HEK293 (cell line): Measurements from ENCODE around the gene PRSS53.

ENCODE experiments used
- CTCF ChIA-PET: fragments of 350-600 bp; formaldehyde crosslinking; extraction: SDS; loops from one replicate; lab custom pipeline; 2021; ENCODE audit warnings: antibody characterized with exemption; lab: Yijun Ruan, JAX
- POLR2A ChIA-PET: fragments of 300-600 bp; formaldehyde crosslinking; extraction: SDS; loops from one replicate; lab custom pipeline; 2020; ENCODE audit warnings: antibody characterized with exemption, inconsistent platforms; lab: Yijun Ruan, JAX
- H3K27ac ChIP-seq: fragments of 200-500 bp; sonication (Bioruptor generic); 2 replicates; pipeline ENCODE4 v1.5.1; 2014; ENCODE audit warnings: low read depth, low read length, control low read depth, inconsistent platforms; ENCODE audit errors: extremely low read depth
- H3K36me3 ChIP-seq, 2 experiments: fragments of 200-500 bp in 1 of 2; sonication (Bioruptor generic) in 1 of 2; 1 replicate in 1 of 2; 2 replicates in 1 of 2; pipeline ENCODE4 v1.5.1; 2014 to 2017; ENCODE audit warnings: inconsistent platforms in 2 of 2, low read length in 2 of 2; ENCODE audit not compliant: control insufficient read depth in 2 of 2, insufficient read depth in 1 of 2
- H3K4me1 ChIP-seq: fragments of 200-500 bp; sonication (Bioruptor generic); 2 replicates; pipeline ENCODE4 v1.5.1; 2014; ENCODE audit warnings: mild to moderate bottlenecking, low read length, inconsistent platforms; ENCODE audit not compliant: control insufficient read depth, insufficient read depth
- H3K4me3 ChIP-seq: 2 replicates; pipeline ENCODE4 v1.5.1; 2011; ENCODE audit warnings: low read depth, mild to moderate bottlenecking, control low read depth, low read length, moderate library complexity
- H3K9me3 ChIP-seq: fragments of 200-500 bp; sonication (Bioruptor generic); 2 replicates; pipeline ENCODE4 v1.5.1; 2014; ENCODE audit warnings: low read depth, low read length, inconsistent platforms; ENCODE audit not compliant: control insufficient read depth, insufficient read depth
- BCL11B ChIP-seq: fragments of 450-650 bp; formaldehyde crosslinking; IDR thresholded peaks from 2 replicates; pipeline ENCODE4 v1.5.1; 2016; ENCODE audit warnings: low read depth, missing biosample characterization, missing genetic modification characterization
- FEZF1 ChIP-seq: fragments of 450-650 bp; formaldehyde crosslinking; IDR thresholded peaks from 2 replicates; pipeline ENCODE4 v1.5.1; 2016; ENCODE audit warnings: missing biosample characterization, missing genetic modification characterization
- PRDM1 ChIP-seq: fragments of 450-650 bp; formaldehyde crosslinking; IDR thresholded peaks from 2 replicates; pipeline ENCODE4; 2016; ENCODE audit warnings: missing biosample characterization, missing genetic modification characterization
- PRDM6 ChIP-seq: fragments of 450-650 bp; formaldehyde crosslinking; IDR thresholded peaks from 2 replicates; pipeline ENCODE4 v1.5.1; 2017; ENCODE audit warnings: missing biosample characterization, missing genetic modification characterization
- SALL2 ChIP-seq: fragments of 450-650 bp; formaldehyde crosslinking; IDR thresholded peaks from 2 replicates; pipeline ENCODE4 v1.5.0; 2017; ENCODE audit warnings: missing biosample characterization, mild to moderate bottlenecking, missing genetic modification characterization, borderline replicate concordance
- SETDB1 ChIP-seq: IDR thresholded peaks from one replicate; pipeline ENCODE4 v1.6.1; 2017; ENCODE audit warnings: mild to moderate bottlenecking, low read length, moderate library complexity, mixed read lengths; ENCODE audit not compliant: insufficient read length
- SP2 ChIP-seq: fragments of 450-650 bp; formaldehyde crosslinking; IDR thresholded peaks from 2 replicates; pipeline ENCODE4 v1.5.1; 2016; ENCODE audit warnings: missing biosample characterization, missing genetic modification characterization
- YY2 ChIP-seq: fragments of 450-650 bp; formaldehyde crosslinking; IDR thresholded peaks from 2 replicates; pipeline ENCODE4 v1.5.1; 2016; ENCODE audit warnings: missing biosample characterization, missing genetic modification characterization
- ZBTB21 ChIP-seq: fragments of 450-650 bp; formaldehyde crosslinking; IDR thresholded peaks from 2 replicates; pipeline ENCODE4 v1.5.1; 2017; ENCODE audit warnings: missing biosample characterization, missing genetic modification characterization
- ZIC2 ChIP-seq: fragments of 450-650 bp; formaldehyde crosslinking; IDR thresholded peaks from 2 replicates; pipeline ENCODE4 v1.5.1; 2016; ENCODE audit warnings: missing biosample characterization, missing genetic modification characterization
- ZNF132 ChIP-seq: fragments of 450-650 bp; formaldehyde crosslinking; IDR thresholded peaks from 2 replicates; pipeline ENCODE4 v1.5.1; 2017; ENCODE audit warnings: missing biosample characterization, missing genetic modification characterization, borderline replicate concordance
- ZNF16 ChIP-seq: fragments of 450-650 bp; formaldehyde crosslinking; IDR thresholded peaks from 2 replicates; pipeline ENCODE4 v1.5.1; 2016; ENCODE audit warnings: low read depth, missing biosample characterization, missing genetic modification characterization
- ZNF214 ChIP-seq: fragments of 450-650 bp; formaldehyde crosslinking; IDR thresholded peaks from 2 replicates; pipeline ENCODE4 v1.5.1; 2017; ENCODE audit warnings: missing biosample characterization, mild to moderate bottlenecking, missing genetic modification characterization, borderline replicate concordance
- ZNF23 ChIP-seq: fragments of 450-650 bp; formaldehyde crosslinking; IDR thresholded peaks from 2 replicates; pipeline ENCODE4 v1.5.1; 2016; ENCODE audit warnings: missing biosample characterization, missing genetic modification characterization, borderline replicate concordance
- ZNF266 ChIP-seq: fragments of 450-650 bp; formaldehyde crosslinking; IDR thresholded peaks from 2 replicates; pipeline ENCODE4 v1.5.1; 2016; ENCODE audit warnings: missing biosample characterization, missing genetic modification characterization, low read depth
- ZNF341 ChIP-seq: fragments of 450-650 bp; formaldehyde crosslinking; IDR thresholded peaks from 2 replicates; pipeline ENCODE4; 2016; ENCODE audit warnings: low read depth, missing biosample characterization, missing genetic modification characterization
- ZNF354C ChIP-seq: fragments of 450-650 bp; formaldehyde crosslinking; IDR thresholded peaks from 2 replicates; pipeline ENCODE4 v1.5.1; 2016; ENCODE audit warnings: missing biosample characterization, missing genetic modification characterization, low read depth, borderline replicate concordance
- ZNF433 ChIP-seq: fragments of 450-650 bp; formaldehyde crosslinking; IDR thresholded peaks from 2 replicates; pipeline ENCODE4 v1.5.1; 2016; ENCODE audit warnings: missing biosample characterization, missing genetic modification characterization, low read depth
- ZNF488 ChIP-seq: fragments of 450-650 bp; formaldehyde crosslinking; IDR thresholded peaks from 2 replicates; pipeline ENCODE4 v1.5.1; 2016; ENCODE audit warnings: missing biosample characterization, missing genetic modification characterization
- ZNF585B ChIP-seq: fragments of 450-650 bp; formaldehyde crosslinking; IDR thresholded peaks from 2 replicates; pipeline ENCODE4 v1.5.1; 2016; ENCODE audit warnings: missing biosample characterization, missing genetic modification characterization
- ZNF624 ChIP-seq: fragments of 450-650 bp; formaldehyde crosslinking; IDR thresholded peaks from 2 replicates; pipeline ENCODE4 v1.5.1; 2017; ENCODE audit warnings: missing biosample characterization, missing genetic modification characterization
- ZNF626 ChIP-seq: fragments of 450-650 bp; sonication (Bioruptor Pico); formaldehyde crosslinking; IDR thresholded peaks from 2 replicates; pipeline ENCODE4 v1.5.1; 2018; ENCODE audit warnings: missing biosample characterization, missing genetic modification characterization, inconsistent platforms
- ZNF654 ChIP-seq: fragments of 450-650 bp; formaldehyde crosslinking; IDR thresholded peaks from 2 replicates; pipeline ENCODE4 v1.5.1; 2016; ENCODE audit warnings: low read depth, missing biosample characterization, missing genetic modification characterization
- ZNF776 ChIP-seq: fragments of 450-650 bp; formaldehyde crosslinking; IDR thresholded peaks from 2 replicates; pipeline ENCODE4 v1.5.0; 2017; ENCODE audit warnings: missing biosample characterization, missing genetic modification characterization, borderline replicate concordance
- ZNF830 ChIP-seq: fragments of 450-650 bp; IDR thresholded peaks from 2 replicates; pipeline ENCODE4 v1.5.0; 2018; ENCODE audit warnings: missing biosample characterization, missing genetic modification characterization, low read depth, mild to moderate bottlenecking, moderate library complexity
- TF ChIP-seq, protein P1 (sequence below): fragments of 450-650 bp; formaldehyde crosslinking; IDR thresholded peaks from 2 replicates; pipeline ENCODE4 v1.5.1; 2016; ENCODE audit warnings: missing biosample characterization, missing genetic modification characterization
- TF ChIP-seq, protein P2 (sequence below): fragments of 450-650 bp; formaldehyde crosslinking; conservative IDR thresholded peaks from 2 replicates; pipeline ENCODE4 v1.5.1; 2016; ENCODE audit warnings: low read depth, missing biosample characterization, missing genetic modification characterization
- TF ChIP-seq, protein P3 (sequence below): fragments of 450-650 bp; IDR thresholded peaks from 2 replicates; pipeline ENCODE4 v1.5.1; 2018; ENCODE audit warnings: missing biosample characterization, mild to moderate bottlenecking, missing genetic modification characterization
- TF ChIP-seq, protein P4 (sequence below): fragments of 450-650 bp; formaldehyde crosslinking; IDR thresholded peaks from 2 replicates; pipeline ENCODE4 v1.5.1; 2016; ENCODE audit warnings: missing biosample characterization, missing genetic modification characterization

PRSS53 gene

GRCh38 chr16:31094424-31095120 lies 5.8 kb upstream of the PRSS53 start, which contains the start of gene VKORC1:
VKORC1 (minus strand) TSS chr16:31094797; CDS start chr16:31094729, 68 bp downstream.
- Histone ChIP-seq H3K4me1 (peaks cover 3% of the 10 kb centered on the region; the same call in 1 of the 2 replicates), H3K27ac (peak within 1 kb of the TSS; percentile 85), H3K9me3 (no peaks in the 10 kb centered on the region), H3K36me3 (peaks cover 0 to 22% of the 10 kb centered on the region in 2 experiments; a peak in 2 of 3 replicates), H3K4me3 (peak within 1 kb of the TSS; percentile 79)
- POLR2A ChIA-PET, result interaction anchor here (0.7 to 4.0 kb wide), 5 partner anchors 10 to 85 kb away, joined by 3 to 26 read pairs (median 7); partner anchors contain the start of genes FUS, ZNF646 and ZNF668
- CTCF ChIA-PET, result interaction anchor here (0.7 to 1.2 kb wide), 3 partner anchors 23 to 269 kb away, joined by 3 to 4 read pairs (median 3); no protein-coding TSS in a partner anchor
- TF ChIP-seq ZNF433 (tag by site-specific recombination) (no peak), ZNF654 (tag by site-specific recombination) (no peak; the same call in 1 of the 2 replicates), PRDM6 (tag by site-specific recombination) (no peak), ZNF488 (no peak), PRDM1 (tag by site-specific recombination) (no peak), ZNF341 (tag by site-specific recombination) (peak; percentile 100), YY2 (peak; percentile 3; the same call in 1 of the 2 replicates), FEZF1 (peak; percentile 52; the same call in 1 of the 2 replicates), ZNF624 (tag by site-specific recombination) (no peak), ZBTB21 (tag by site-specific recombination) (no peak), ZNF23 (tag by site-specific recombination) (no peak), ZNF776 (tag by site-specific recombination) (no peak), SETDB1 (no peak), ZNF626 (tag by site-specific recombination) (no peak), ZNF132 (no peak), ZNF354C (tag by site-specific recombination) (no peak), SALL2 (tag by site-specific recombination) (no peak), ZNF830 (tag by site-specific recombination) (no peak), SP2 (peak; percentile 97), BCL11B (tag by site-specific recombination) (no peak), ZIC2 (tag by site-specific recombination) (peak; percentile 72), ZNF585B (tag by site-specific recombination) (no peak), ZNF16 (tag by site-specific recombination) (no peak), ZNF214 (no peak), ZNF266 (no peak)
- TF ChIP-seq, protein P1, sequence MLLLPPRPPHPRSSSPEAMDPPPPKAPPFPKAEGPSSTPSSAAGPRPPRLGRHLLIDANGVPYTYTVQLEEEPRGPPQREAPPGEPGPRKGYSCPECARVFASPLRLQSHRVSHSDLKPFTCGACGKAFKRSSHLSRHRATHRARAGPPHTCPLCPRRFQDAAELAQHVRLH, result no peak
- TF ChIP-seq, protein P2, sequence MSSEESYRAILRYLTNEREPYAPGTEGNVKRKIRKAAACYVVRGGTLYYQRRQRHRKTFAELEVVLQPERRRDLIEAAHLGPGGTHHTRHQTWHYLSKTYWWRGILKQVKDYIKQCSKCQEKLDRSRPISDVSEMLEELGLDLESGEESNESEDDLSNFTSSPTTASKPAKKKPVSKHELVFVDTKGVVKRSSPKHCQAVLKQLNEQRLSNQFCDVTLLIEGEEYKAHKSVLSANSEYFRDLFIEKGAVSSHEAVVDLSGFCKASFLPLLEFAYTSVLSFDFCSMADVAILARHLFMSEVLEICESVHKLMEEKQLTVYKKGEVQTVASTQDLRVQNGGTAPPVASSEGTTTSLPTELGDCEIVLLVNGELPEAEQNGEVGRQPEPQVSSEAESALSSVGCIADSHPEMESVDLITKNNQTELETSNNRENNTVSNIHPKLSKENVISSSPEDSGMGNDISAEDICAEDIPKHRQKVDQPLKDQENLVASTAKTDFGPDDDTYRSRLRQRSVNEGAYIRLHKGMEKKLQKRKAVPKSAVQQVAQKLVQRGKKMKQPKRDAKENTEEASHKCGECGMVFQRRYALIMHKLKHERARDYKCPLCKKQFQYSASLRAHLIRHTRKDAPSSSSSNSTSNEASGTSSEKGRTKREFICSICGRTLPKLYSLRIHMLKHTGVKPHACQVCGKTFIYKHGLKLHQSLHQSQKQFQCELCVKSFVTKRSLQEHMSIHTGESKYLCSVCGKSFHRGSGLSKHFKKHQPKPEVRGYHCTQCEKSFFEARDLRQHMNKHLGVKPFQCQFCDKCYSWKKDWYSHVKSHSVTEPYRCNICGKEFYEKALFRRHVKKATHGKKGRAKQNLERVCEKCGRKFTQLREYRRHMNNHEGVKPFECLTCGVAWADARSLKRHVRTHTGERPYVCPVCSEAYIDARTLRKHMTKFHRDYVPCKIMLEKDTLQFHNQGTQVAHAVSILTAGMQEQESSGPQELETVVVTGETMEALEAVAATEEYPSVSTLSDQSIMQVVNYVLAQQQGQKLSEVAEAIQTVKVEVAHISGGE (tag by site-specific recombination), result peak; percentile 46
- TF ChIP-seq, protein P3, sequence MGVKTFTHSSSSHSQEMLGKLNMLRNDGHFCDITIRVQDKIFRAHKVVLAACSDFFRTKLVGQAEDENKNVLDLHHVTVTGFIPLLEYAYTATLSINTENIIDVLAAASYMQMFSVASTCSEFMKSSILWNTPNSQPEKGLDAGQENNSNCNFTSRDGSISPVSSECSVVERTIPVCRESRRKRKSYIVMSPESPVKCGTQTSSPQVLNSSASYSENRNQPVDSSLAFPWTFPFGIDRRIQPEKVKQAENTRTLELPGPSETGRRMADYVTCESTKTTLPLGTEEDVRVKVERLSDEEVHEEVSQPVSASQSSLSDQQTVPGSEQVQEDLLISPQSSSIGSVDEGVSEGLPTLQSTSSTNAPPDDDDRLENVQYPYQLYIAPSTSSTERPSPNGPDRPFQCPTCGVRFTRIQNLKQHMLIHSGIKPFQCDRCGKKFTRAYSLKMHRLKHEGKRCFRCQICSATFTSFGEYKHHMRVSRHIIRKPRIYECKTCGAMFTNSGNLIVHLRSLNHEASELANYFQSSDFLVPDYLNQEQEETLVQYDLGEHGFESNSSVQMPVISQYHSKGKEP (tag by site-specific recombination), result no peak
- TF ChIP-seq, protein P4, sequence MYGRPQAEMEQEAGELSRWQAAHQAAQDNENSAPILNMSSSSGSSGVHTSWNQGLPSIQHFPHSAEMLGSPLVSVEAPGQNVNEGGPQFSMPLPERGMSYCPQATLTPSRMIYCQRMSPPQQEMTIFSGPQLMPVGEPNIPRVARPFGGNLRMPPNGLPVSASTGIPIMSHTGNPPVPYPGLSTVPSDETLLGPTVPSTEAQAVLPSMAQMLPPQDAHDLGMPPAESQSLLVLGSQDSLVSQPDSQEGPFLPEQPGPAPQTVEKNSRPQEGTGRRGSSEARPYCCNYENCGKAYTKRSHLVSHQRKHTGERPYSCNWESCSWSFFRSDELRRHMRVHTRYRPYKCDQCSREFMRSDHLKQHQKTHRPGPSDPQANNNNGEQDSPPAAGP, result peak; percentile 71
